ENCODE measurements around the gene MUC21.

Gene MUC21

DNA sequence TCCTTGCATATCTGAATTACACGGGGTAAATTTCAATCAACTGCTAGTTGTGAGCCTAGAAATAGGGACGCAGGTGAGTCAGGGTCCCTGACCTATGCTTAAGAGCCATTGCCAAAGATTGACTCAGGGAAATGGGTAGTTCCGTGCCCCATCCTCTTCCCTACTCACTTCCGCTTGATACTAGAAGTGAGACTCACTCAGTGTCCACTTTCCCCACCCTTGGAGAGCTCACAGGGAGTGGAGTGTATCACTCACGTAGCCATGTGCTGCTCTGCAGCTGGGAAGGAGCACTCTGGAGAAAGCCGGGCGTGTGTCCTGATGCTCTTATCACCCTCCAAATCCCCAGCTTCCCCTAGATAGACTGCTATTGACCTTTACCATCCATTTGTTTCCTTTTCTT, 26.2 kb downstream of the MUC21 start:
- no peak overlapping the region for H2AFZ ChIP-seq (ENCODE audit: low read length)
- no peaks in the 10 kb centered on the region for H3K9me3 ChIP-seq (ENCODE audit: insufficient read depth, low read depth, low read length)
- H3K4me2 ChIP-seq (ENCODE audit: low read depth, low read length, poor library complexity, severe bottlenecking): no peak overlapping the region

DNA sequence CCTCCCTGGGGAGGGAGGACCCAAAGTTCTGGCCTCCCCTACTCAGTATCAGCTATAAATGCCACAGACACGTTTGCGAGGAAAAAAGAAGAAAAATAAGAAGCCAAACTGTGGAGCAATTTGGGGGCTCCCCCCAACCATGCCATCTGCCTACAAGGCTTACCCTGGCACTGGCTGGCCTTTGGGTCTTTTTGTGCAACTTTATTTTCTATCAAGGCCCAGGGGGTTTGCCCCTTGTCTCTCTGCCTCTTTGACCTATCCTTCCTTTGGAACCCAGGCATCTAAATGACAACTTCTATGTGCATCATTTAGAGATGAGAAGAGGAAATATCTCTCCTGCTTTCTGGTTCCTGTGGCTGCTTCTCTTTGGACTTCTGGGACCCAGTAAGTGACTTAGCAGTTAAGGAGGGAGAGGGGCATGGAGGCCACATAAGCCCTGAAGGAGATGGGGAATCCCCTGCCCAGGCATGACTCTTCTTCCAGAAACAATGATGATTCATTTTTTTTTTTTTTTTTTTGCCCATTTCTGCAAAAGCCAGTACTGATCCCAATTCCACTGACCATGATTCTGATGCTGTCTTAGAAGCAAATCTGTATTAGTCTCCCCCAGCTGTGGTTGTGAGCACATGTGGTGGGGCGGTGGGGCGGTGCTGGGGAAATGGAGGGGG, 27.0 kb downstream of the MUC21 start, which contains the start of gene MUC22:
Gene MUC22, plus strand, starts transcription at position 82 of the 668 bp plus-strand sequence. Its CDS starts 233 bp downstream, at position 315.
- no peaks in the 10 kb centered on the region for H3F3A ChIP-seq (ENCODE audit: low read depth)
- no peaks in the 10 kb centered on the region for H3K9me3 ChIP-seq (ENCODE audit: insufficient read depth, low read depth, low read length)
- no peaks in the 10 kb centered on the region for H3K4me1 ChIP-seq (ENCODE audit: insufficient read depth, low read length, poor library complexity, severe bottlenecking)
- no peaks in the 10 kb centered on the region for H3K36me3 ChIP-seq (ENCODE audit: insufficient read depth, low read length)
- H3K79me2 ChIP-seq (ENCODE audit: insufficient read depth, low read length): no peaks in the 10 kb centered on the region
- no peaks in the 10 kb centered on the region for H4K20me1 ChIP-seq (ENCODE audit: insufficient read depth, low read length, poor library complexity, severe bottlenecking)
- H3K4me3 ChIP-seq (ENCODE audit: low read length, poor library complexity, severe bottlenecking): no peak within 1 kb of the TSS
- no peak within 1 kb of the TSS for H3K4me2 ChIP-seq (ENCODE audit: low read depth, low read length, poor library complexity, severe bottlenecking)
- no peaks in the 10 kb centered on the region for H3K9me2 ChIP-seq (replicated peaks; ENCODE audit: low read depth, low read length)
- H3K9ac ChIP-seq (ENCODE audit: low read depth, low read length, poor library complexity, severe bottlenecking): no peak within 1 kb of the TSS
- peaks cover 20% of the 10 kb centered on the region for H3K27me3 ChIP-seq (ENCODE audit: insufficient read depth, low read length, poor library complexity, severe bottlenecking)
- TF ChIP-seq EZH2phosphoT487 (IDR thresholded peaks at IDR 0.05; ENCODE audit: borderline replicate concordance): no peak
- TF ChIP-seq, protein P1, sequence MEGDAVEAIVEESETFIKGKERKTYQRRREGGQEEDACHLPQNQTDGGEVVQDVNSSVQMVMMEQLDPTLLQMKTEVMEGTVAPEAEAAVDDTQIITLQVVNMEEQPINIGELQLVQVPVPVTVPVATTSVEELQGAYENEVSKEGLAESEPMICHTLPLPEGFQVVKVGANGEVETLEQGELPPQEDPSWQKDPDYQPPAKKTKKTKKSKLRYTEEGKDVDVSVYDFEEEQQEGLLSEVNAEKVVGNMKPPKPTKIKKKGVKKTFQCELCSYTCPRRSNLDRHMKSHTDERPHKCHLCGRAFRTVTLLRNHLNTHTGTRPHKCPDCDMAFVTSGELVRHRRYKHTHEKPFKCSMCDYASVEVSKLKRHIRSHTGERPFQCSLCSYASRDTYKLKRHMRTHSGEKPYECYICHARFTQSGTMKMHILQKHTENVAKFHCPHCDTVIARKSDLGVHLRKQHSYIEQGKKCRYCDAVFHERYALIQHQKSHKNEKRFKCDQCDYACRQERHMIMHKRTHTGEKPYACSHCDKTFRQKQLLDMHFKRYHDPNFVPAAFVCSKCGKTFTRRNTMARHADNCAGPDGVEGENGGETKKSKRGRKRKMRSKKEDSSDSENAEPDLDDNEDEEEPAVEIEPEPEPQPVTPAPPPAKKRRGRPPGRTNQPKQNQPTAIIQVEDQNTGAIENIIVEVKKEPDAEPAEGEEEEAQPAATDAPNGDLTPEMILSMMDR (conservative IDR thresholded peaks at IDR 0.05; ENCODE audit: low read length): no peak
- H2AFZ ChIP-seq (ENCODE audit: low read length): no peak within 1 kb of the TSS

More for the DNA sequence above, 26.2 kb downstream of the MUC21 start:
- Histone ChIP-seq H3K4me1 (ENCODE audit: insufficient read depth, low read length, poor library complexity, severe bottlenecking) (no peaks in the 10 kb centered on the region), H3K9me2 (replicated peaks; ENCODE audit: low read depth, low read length) (no peaks in the 10 kb centered on the region), H4K20me1 (ENCODE audit: insufficient read depth, low read length, poor library complexity, severe bottlenecking) (no peaks in the 10 kb centered on the region), H3K79me2 (ENCODE audit: insufficient read depth, low read length) (no peaks in the 10 kb centered on the region), H3F3A (ENCODE audit: low read depth) (no peaks in the 10 kb centered on the region), H3K36me3 (ENCODE audit: insufficient read depth, low read length) (no peaks in the 10 kb centered on the region), H3K4me3 (ENCODE audit: low read length, poor library complexity, severe bottlenecking) (no peak overlapping the region), H3K27me3 (ENCODE audit: insufficient read depth, low read length, poor library complexity, severe bottlenecking) (peaks cover 20% of the 10 kb centered on the region), H3K9ac (ENCODE audit: low read depth, low read length, poor library complexity, severe bottlenecking) (no peak overlapping the region)
- TF ChIP-seq, protein P1 (conservative IDR thresholded peaks at IDR 0.05; ENCODE audit: low read length): no peak
- no peak for TF ChIP-seq EZH2phosphoT487 (IDR thresholded peaks at IDR 0.05; ENCODE audit: borderline replicate concordance)

DNA sequence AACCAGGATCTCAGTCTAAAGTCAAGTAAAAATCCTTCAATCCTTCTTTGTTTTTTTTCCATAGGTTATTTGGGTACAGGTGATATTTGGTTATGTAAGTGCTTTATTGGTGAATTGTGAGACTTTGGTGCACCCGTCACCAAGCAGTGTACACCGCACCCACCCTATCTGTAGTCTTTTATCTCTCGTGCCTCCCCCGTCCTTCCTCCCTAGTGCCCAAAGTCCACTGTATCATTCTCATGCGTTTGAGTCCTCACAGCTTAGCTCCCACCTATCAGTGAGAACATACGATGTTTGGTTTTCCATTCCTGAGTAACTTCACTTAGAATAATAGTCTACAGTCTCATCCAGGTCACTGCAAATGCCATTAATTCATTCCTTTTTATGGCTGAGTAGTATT, 27.6 kb downstream of the MUC21 start:
- TF ChIP-seq, protein P1 (conservative IDR thresholded peaks at IDR 0.05; ENCODE audit: low read length): no peak
- no peak for TF ChIP-seq EZH2phosphoT487 (IDR thresholded peaks at IDR 0.05; ENCODE audit: borderline replicate concordance)
- Histone ChIP-seq H3K4me3 (ENCODE audit: low read length, poor library complexity, severe bottlenecking) (no peak overlapping the region), H3K9me2 (replicated peaks; ENCODE audit: low read depth, low read length) (no peaks in the 10 kb centered on the region), H3K4me1 (ENCODE audit: insufficient read depth, low read length, poor library complexity, severe bottlenecking) (no peaks in the 10 kb centered on the region), H2AFZ (ENCODE audit: low read length) (no peak overlapping the region), H3K4me2 (ENCODE audit: low read depth, low read length, poor library complexity, severe bottlenecking) (no peak overlapping the region), H3K9ac (ENCODE audit: low read depth, low read length, poor library complexity, severe bottlenecking) (no peak overlapping the region), H3K27me3 (ENCODE audit: insufficient read depth, low read length, poor library complexity, severe bottlenecking) (peaks cover 17% of the 10 kb centered on the region), H3K36me3 (ENCODE audit: insufficient read depth, low read length) (no peaks in the 10 kb centered on the region), H3F3A (ENCODE audit: low read depth) (no peaks in the 10 kb centered on the region), H4K20me1 (ENCODE audit: insufficient read depth, low read length, poor library complexity, severe bottlenecking) (no peaks in the 10 kb centered on the region), H3K9me3 (ENCODE audit: insufficient read depth, low read depth, low read length) (no peaks in the 10 kb centered on the region), H3K79me2 (ENCODE audit: insufficient read depth, low read length) (no peaks in the 10 kb centered on the region)

Data from Loucy (cell line).